Stimulated activated CD8-positive, alpha-beta memory T cell treated with anti-CD3 and anti-CD28 coated beads, Interleukin-15, amount 100 ng/mL, for 4 hours (primary cell): Measurements from ENCODE around the gene NRARP.

Experiments
- DNase-seq, 2 donors: peaks; one replicate each; pipeline ENCODE4 v3.0.0-alpha.2; 2020; ENCODE audit warnings: low read depth in 2 of 2

The NRARP gene

GRCh38 chr9:137297966-137298365, 4.1 kb downstream of the NRARP start:
- no peak for DNase-seq

- no peak for DNase-seq
Measured at GRCh38 chr9:137296670-137297664, 5.1 kb downstream of the NRARP start.

DNA sequence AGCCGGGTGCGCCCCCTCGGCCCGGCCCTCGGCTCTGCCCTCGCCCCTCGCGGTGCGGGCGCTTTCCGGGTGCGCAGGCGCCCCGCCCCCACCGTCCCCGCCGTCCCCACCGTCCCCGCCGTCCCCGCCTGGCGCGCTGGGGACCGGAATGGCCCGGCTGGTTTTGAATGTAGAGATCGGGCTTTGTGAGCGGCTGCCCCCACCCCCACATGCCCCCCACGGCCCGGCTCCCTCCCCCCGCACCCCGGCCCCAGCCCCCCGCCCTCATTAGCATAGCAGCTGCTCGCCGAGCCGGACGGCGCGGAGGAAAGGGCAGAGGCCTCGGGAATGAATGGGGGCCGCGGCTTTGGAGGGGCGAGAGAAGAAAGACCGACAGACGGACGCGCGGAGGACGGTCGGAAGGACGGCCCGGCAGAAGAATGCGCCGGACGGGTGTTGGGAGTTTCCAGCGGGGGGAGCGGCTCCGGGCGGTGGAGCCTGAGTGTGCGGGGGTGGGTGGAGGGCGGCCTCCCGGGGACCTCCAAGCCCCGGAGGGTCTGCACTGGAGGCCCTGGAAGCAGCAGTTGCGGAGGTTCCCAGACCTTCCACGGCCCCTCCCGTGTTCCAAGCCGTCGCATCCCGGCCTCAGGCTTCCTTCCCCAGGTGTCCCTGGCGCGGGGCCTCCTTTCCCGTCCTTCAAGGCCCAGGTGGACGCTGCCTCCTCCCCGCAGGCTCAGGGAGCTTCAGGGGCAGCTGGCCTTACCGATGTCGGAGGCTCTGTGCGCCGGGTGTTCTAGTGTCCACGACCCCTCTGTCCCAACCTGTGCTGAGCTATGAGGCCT, 6.0 kb downstream of the NRARP start:
- DNase-seq, result no peak

GRCh38 chr9:137295238-137295811, 6.7 kb downstream of the NRARP start:
- DNase-seq, result no peak

- DNase-seq, result no peak
Measured at GRCh38 chr9:137294681-137295237, 7.3 kb downstream of the NRARP start.

DNA sequence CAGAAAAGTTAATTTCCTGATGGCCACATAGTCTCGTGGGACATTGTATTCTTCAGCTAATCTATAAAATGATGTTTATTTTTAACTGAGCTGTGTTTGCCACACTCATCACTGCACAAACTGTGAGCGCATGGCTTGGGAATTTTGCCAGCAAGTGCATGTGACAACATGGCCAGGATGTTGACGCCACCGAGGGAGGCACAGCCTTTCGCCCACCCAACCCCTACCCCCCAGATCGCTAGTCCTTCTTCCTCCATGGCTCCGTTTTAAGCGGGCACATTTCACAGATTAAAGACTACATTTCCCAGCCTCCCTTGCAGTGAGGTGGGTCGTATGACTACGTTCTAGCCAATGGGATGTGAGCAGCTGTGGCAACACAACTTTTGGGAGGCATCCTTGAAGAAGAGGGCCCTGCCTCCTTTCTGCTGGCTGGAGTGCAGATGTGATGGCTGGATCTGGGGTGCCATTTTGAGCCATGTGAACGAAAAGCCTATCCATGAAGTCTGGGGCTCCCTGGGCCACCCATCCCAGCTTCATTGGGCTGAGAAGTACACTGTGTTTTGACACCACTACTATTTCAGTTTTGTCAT, 7.9 kb downstream of the NRARP start:
- no peak for DNase-seq

DNA sequence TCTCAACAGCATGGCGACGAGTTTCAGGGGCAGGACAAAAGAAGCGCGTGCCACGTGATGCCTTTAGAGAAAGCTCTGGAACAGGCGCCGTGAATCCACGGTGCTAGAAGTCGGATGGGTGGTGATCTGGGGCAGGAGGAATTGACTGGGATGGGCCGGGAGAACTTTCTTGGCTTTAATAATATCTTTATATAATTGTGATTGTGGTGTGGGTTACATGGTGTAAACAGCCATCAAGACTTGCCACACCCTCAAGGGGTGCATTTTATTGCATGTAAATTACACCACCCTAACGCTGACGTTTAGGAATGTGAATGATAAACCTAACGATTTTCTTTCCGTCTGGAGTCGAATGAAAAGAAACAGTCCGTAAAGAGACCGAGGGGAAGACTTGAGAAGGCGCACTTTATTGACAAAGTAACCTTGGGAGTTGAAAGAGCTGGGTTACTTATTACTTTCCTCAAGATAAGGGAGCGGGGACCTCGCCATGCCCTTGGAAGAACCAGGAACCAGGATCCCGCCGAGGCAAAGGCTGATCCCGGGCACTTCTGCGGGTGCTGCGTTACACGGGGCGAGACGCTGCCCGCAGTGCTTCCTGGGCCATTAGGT, 8.5 kb downstream of the NRARP start:
- no peak for DNase-seq

DNA sequence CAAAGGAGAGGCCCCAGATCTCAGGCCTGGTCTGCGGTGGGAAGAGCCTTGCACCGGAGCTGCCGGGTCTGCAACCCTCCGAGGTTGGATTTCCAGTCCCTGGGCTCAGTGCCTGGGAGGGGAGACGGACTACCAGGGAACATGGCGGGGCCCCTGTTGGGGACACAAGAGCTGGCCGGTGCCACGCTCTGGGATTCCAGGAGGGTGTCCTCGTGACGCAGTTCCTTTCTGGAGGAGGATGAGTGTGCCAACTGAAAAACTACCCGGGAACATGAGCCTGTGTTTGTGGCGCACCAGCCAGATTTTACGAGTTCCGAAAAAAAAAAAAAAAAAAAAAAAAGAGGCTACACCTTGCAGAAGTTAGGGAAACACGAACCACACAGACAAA, 9.0 kb downstream of the NRARP start:
- DNase-seq, result no peak

DNA sequence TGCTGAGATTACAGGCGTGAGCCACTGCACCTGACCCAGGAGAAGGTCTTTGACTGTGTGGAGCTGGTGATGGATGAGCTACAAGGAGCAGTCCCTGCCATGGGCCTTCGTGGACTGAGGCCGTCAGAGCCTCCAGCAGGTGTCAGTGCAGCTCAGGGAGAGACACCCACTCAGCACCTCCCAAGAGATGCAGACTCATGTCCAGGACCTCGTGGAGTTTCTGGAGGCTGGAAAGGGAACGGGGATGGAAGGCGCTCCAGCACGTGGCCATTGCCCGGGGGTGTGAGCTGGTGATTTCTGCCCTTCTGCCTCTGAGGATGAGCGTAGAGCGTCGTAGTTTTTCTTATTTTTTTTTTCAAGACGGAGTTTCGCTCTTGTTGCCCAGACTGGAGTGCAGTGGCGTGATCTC, 15.1 kb downstream of the NRARP start:
- no peak for DNase-seq

DNA sequence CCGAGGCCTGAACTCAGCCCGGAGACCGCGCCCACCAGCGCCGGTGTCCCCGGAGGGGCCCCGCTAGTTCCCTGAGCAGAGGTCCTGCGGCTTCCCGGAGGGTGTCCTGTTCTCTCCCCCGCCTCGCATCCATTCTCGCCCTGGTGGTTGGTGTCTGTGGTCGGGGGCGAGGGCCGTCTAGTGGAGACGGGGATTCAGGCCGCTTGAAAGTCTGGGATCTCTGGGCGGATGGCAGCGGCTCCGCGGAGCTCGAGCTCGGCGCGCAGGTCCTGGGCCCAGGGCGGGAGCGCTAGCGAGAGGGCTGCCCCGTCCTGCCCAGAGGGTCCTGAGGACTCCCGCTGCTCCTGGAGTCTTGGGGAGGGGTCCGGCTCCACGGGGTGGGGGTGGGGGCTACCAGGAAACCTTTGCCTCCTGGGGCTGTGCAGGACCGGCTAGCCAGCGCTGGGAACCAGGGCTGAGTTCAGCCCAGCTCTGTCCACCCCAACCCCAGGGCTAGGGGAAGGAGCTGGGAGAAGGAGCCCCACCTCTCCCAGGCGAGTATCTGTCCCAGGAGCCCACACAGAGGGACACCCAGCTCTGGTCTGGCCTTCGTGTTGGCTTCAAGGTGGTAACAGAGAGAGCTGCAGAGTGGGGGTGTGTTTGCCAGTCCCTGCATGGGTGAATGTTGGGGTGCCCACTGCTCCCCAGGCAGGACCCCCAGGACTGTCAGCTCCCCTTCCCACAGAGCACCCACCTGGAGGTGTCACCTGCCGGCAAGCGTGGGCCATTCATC, 20.5 kb downstream of the NRARP start:
- no peak for DNase-seq

DNA sequence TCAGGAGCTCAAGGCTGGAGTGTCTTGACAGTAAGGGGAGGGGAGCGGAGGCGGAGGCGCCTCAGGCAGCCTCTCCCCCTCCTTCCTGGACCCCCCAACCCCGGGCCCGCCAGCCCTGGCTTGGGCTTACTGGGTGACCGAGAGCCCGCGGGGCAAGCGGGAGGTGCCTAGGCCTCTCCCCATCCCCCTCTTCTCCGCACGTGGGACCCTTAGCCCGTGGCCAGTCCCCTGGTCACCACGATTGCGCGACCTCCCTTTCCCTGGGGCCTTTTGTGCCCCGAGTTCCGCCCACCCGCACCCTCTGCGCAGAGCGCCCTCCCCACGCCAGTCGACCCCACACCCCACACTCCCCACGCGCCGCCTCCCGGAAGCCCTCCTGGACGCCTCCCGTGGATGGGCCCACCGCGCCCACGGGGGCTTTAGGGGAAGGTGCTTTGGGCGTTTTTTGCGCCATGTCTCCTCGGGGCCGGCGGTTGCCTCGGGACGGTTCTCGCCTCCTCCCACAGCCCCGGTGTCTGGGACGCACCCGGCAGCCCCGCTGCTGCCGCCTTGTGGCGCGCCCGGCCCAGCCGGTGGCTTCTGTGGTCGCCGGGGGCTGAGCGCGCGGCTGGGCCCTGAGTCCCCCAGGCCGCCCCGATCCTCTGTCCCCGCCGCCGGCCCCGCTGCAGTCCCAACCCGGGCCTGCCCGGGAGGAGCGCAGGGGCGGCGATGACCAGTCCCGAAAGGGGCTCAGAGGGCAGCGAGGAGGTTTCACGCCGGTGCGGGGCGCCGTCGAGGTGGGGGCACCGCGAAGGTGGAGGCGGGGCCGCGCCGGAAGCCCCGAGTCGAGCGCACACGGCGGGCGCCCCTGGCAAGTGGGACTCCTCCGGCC, 21.4 kb downstream of the NRARP start:
- DNase-seq, result no peak

- no peak for DNase-seq
Measured at GRCh38 chr9:137279741-137280473, 22.2 kb downstream of the NRARP start.

- no peak for DNase-seq
Measured at GRCh38 chr9:137278721-137279711, 23.1 kb downstream of the NRARP start.

- DNase-seq, result no peak
Measured at GRCh38 chr9:137278061-137278701, 23.9 kb downstream of the NRARP start.

DNA sequence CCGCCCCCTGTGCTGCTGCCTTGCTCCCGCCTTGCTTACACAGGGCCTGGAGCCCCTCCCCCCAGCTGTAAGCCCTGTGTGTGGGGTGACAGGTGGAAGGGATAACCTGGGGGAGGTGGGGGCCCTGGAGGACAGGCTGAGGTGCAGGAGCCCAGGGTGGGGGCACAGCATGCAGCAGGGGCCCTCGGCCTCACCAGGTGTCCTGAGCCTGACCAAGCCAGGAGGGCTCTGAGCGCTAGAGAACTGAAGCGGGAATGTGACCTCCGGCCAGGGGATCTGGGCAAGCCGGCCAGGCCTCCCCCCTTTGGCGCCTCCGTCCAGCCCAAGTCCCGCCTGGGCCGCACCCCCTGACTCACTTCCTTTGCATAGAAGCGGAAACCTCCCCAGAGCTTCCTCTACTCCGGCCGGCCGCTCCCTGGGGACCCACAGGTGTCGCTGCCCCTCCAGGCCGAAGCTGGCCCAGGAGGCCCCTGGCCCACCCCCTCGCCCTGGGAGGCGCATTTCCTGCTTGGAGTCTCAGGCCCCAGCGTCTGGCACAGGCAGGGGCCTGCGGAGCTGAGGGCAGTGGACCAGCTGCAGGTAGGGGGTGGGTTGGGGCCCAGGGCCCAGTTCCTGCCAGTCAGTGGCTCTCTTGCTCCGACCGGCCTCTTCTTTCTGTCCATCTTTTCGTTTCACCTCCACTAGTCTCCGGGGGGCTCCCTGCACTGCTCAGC, 24.6 kb downstream of the NRARP start, which contains the start of gene TOR4A:
Gene TOR4A (plus strand): TSS at position 398 of the 713 bp plus-strand sequence. CDS start 964 bp downstream, outside the sequence.
- no peak for DNase-seq
